PC-9 (cell line): ENCODE measurements around the gene SRSF12. TPM values are rescaled to one million over a fixed set of nuclear protein-coding genes. Genes with fewer than 3 reads are reported as not detected.

Experiments used
- BruUV-seq: library from RNA; stranded (reverse); fragments of 400-500 nt; replicated peaks from 2 replicates; lab custom pipeline; 2021; lab: Mats Ljungman, UMichigan
- CTCF ChIA-PET: fragments of 300-600 bp; sonication (Branson Sonifier 250); formaldehyde crosslinking; loops from one replicate; lab custom pipeline; 2022; ENCODE audit warnings: antibody characterized with exemption; lab: Charles Lee
- POLR2A ChIA-PET: fragments of 300-600 bp; sonication (Branson Sonifier 250); formaldehyde crosslinking; loops from one replicate; lab custom pipeline; 2022; ENCODE audit warnings: antibody characterized with exemption; ENCODE audit not compliant: unreplicated experiment; lab: Charles Lee
- DNase-seq, 2 experiments: peaks; one replicate each; pipeline versions ENCODE4 v3.0.0 to v3.0.0-alpha.2; 2015 to 2022; ENCODE audit warnings: mixed read lengths in 1 of 2
- H2AFZ ChIP-seq: fragments of 200-600 bp; sonication (generic); 2 replicates; pipeline ENCODE4 v1.8.1; 2017; ENCODE audit warnings: antibody characterized with exemption
- H3F3A ChIP-seq: fragments of 200-600 bp; sonication (generic); 2 replicates; pipeline ENCODE4 v1.8.1; 2017; ENCODE audit warnings: antibody characterized with exemption, mild to moderate bottlenecking, low read depth; ENCODE audit not compliant: insufficient read depth
- H3K27ac ChIP-seq: fragments of 200-600 bp; sonication (generic); 2 replicates; pipeline ENCODE4 v1.6.1; 2016; ENCODE audit warnings: mixed run types
- H3K27me3 ChIP-seq: fragments of 200-600 bp; sonication (generic); 2 replicates; pipeline ENCODE4 v1.6.1; 2016; ENCODE audit warnings: low read depth, mixed run types; ENCODE audit not compliant: insufficient read depth
- H3K36me3 ChIP-seq: fragments of 200-600 bp; sonication (generic); 2 replicates; pipeline ENCODE4 v1.6.1; 2016; ENCODE audit warnings: low read depth, mixed run types
- H3K4me1 ChIP-seq: fragments of 200-600 bp; sonication (generic); replicated peaks from 2 replicates; pipeline ENCODE4 v1.6.1; 2016; ENCODE audit warnings: mixed run types; ENCODE audit not compliant: insufficient read depth
- H3K4me2 ChIP-seq: fragments of 200-600 bp; sonication (generic); 2 replicates; pipeline ENCODE4 v1.6.1; 2017; ENCODE audit warnings: mixed run types
- H3K4me3 ChIP-seq: fragments of 200-600 bp; sonication (generic); 2 replicates; pipeline ENCODE4 v1.6.1; 2016; ENCODE audit warnings: mixed run types
- H3K79me2 ChIP-seq: fragments of 200-600 bp; sonication (generic); 2 replicates; pipeline ENCODE4 v1.6.1; 2017; ENCODE audit warnings: low read depth, mixed run types
- H3K9me2 ChIP-seq: fragments of 200-600 bp; sonication (generic); 2 replicates; pipeline ENCODE4 v1.8.1; 2017; ENCODE audit warnings: mild to moderate bottlenecking; ENCODE audit not compliant: insufficient read depth
- H3K9me3 ChIP-seq: fragments of 200-600 bp; sonication (generic); 2 replicates; pipeline ENCODE4 v1.8.1; 2016; ENCODE audit warnings: low read depth; ENCODE audit not compliant: insufficient read depth
- H4K20me1 ChIP-seq: fragments of 200-600 bp; sonication (generic); 2 replicates; pipeline ENCODE4 v1.8.1; 2017; ENCODE audit not compliant: insufficient read depth
- EZH2 ChIP-seq: fragments of 200-600 bp; sonication (generic); IDR thresholded peaks from 2 replicates; pipeline ENCODE4 v1.8.0; 2017; ENCODE audit warnings: antibody characterized with exemption, low read depth
- intact Hi-C: fragments of 100-400 bp; cut with micrococcal nuclease; formaldehyde crosslinking; loops from one replicate; pipeline ENCODE4 v1.10.0; 2022; ENCODE audit not compliant: unreplicated experiment
- total RNA-seq: library from RNA; stranded (reverse); gene quantifications from 2 replicates; pipeline ENCODE4 v1.2.3, GENCODE V29; 2021
- TF ChIP-seq, protein P1 (sequence below): fragments of 200-600 bp; sonication (generic); conservative IDR thresholded peaks from 2 replicates; pipeline ENCODE4 v1.6.1; 2017; ENCODE audit warnings: mixed run types, antibody characterized with exemption, mild to moderate bottlenecking, moderate library complexity

SRSF12 gene
- total RNA-seq, 1 experiment from 2014 or later: not detected

DNA sequence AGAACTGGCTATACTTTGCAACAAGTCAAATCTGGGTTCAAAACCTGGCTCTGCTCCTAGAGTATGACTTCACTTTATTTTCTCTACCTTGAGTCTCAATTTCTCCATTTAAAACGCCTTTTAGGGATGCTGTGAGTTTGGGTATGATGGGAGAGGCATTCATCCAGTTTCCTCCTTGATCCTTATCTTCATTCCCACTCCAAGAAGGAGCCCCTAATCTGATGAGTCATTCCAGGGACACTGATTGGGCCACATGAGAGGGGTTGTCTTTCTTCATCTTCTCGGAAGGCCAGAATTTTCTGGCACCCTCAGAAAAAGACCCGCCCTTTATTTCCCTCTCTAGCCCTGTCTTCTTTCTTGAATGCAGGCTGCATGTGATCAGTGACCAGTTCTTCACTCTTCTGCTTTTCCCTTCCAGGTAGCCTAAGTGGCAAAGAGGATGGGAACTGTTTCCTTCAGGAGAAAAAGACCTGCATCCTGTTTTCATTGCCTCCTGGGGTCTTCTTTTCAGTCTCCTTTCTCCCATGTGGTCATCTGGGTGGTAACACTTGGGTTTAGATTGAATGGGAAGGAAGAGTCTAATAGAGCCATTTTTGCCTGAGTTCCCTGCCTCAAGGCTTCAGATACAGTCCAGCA is 69.5 kb downstream of the SRSF12 start:
- H3K4me3 ChIP-seq: no peak overlapping the region
- H3K36me3 ChIP-seq: no peaks in the 10 kb centered on the region
- H3K9me3 ChIP-seq: no peaks in the 10 kb centered on the region
- no peaks in the 10 kb centered on the region for H3K9me2 ChIP-seq
- H3K4me2 ChIP-seq: no peak overlapping the region
- ChIA-PET POLR2A (no interaction called here), CTCF (no interaction called here)
- no peaks in the 10 kb centered on the region for H3F3A ChIP-seq
- no peaks in the 10 kb centered on the region for H3K27me3 ChIP-seq
- H3K4me1 ChIP-seq: no peaks in the 10 kb centered on the region
- no TSS peak for BruUV-seq
- H2AFZ ChIP-seq: no peak overlapping the region
- H3K27ac ChIP-seq: no peak overlapping the region
- no peaks in the 10 kb centered on the region for H4K20me1 ChIP-seq
- intact Hi-C loops: no loop called here
- no peak for DNase-seq
- TF ChIP-seq EZH2: no peak
- TF ChIP-seq, protein P1, sequence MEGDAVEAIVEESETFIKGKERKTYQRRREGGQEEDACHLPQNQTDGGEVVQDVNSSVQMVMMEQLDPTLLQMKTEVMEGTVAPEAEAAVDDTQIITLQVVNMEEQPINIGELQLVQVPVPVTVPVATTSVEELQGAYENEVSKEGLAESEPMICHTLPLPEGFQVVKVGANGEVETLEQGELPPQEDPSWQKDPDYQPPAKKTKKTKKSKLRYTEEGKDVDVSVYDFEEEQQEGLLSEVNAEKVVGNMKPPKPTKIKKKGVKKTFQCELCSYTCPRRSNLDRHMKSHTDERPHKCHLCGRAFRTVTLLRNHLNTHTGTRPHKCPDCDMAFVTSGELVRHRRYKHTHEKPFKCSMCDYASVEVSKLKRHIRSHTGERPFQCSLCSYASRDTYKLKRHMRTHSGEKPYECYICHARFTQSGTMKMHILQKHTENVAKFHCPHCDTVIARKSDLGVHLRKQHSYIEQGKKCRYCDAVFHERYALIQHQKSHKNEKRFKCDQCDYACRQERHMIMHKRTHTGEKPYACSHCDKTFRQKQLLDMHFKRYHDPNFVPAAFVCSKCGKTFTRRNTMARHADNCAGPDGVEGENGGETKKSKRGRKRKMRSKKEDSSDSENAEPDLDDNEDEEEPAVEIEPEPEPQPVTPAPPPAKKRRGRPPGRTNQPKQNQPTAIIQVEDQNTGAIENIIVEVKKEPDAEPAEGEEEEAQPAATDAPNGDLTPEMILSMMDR: no peak
- H3K79me2 ChIP-seq: no peaks in the 10 kb centered on the region

DNA sequence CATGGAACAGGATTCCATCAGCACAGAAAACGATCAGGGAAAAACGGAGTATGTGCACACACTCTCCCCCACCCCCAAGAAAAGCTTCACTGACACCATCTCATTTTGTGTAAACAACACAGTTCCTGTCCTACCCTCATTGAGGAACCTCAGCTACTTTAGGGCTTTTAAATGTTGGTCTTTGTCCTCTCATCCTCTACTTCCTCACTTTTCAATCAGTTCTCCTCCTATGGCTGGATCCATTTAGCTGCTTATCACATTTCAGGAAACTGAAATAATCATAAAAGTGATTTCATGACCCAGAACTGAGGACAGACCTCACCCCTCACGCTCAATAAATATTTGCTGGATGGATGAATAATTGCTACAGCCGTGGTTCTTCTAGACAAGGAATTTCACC is 70.4 kb downstream of the SRSF12 start:
- ChIA-PET CTCF (no interaction called here), POLR2A (no interaction called here)
- Histone ChIP-seq H3K79me2 (no peaks in the 10 kb centered on the region), H3K36me3 (no peaks in the 10 kb centered on the region), H3F3A (no peaks in the 10 kb centered on the region), H3K27me3 (no peaks in the 10 kb centered on the region), H3K9me2 (no peaks in the 10 kb centered on the region), H3K27ac (no peak overlapping the region), H4K20me1 (no peaks in the 10 kb centered on the region), H2AFZ (no peak overlapping the region), H3K4me3 (no peak overlapping the region), H3K9me3 (no peaks in the 10 kb centered on the region), H3K4me1 (no peaks in the 10 kb centered on the region), H3K4me2 (no peak overlapping the region)
- DNase-seq: no peak
- BruUV-seq: no TSS peak
- intact Hi-C loops: no loop called here
- TF ChIP-seq, protein P1: no peak
- TF ChIP-seq EZH2: no peak

Other genes starting within 250 kb of the SRSF12 start
- gene RNGTT, start 154.5 kb downstream of the SRSF12 start, total RNA-seq: 13.3 and 15.2 TPM in 2 replicates
- 58.3 and 66.9 TPM in 2 replicates for gene PNRC1, start 37.3 kb downstream of the SRSF12 start, total RNA-seq
- gene PM20D2, start 28.0 kb upstream of the SRSF12 start, total RNA-seq: 21.9 and 28.8 TPM in 2 replicates
- gene GABRR1, start 99.3 kb upstream of the SRSF12 start, total RNA-seq: not detected in 2 replicates
- 0.52 TPM in 1 of 2 replicates, not detected in the other for gene GABRR2, start 197.2 kb upstream of the SRSF12 start, total RNA-seq
- 19.8 and 29.0 TPM in 2 replicates for gene UBE2J1, start 234.7 kb upstream of the SRSF12 start, total RNA-seq